Dermis microvascular lymphatic vessel endothelial cell (primary cell): ENCODE data around the gene PIK3R1. TPM values are rescaled to one million over a fixed set of nuclear protein-coding genes. Genes with fewer than 3 reads are reported as not detected.

Source experiments
- DNase-seq, 2 donors: peaks; one replicate each; pipeline versions ENCODE4 v3.0.0 to v3.0.0-alpha.2; 2010; ENCODE audit warnings: low read depth in 2 of 2
- total RNA-seq: library from RNA; depleted of rRNA; stranded (reverse); fragments of >200 nt; gene quantifications from 2 replicates; pipeline ENCODE4 v1.2.1, GENCODE V29; 2014

PIK3R1 gene
- total RNA-seq, 1 donor from 2014 or later: 26.1 TPM

DNA sequence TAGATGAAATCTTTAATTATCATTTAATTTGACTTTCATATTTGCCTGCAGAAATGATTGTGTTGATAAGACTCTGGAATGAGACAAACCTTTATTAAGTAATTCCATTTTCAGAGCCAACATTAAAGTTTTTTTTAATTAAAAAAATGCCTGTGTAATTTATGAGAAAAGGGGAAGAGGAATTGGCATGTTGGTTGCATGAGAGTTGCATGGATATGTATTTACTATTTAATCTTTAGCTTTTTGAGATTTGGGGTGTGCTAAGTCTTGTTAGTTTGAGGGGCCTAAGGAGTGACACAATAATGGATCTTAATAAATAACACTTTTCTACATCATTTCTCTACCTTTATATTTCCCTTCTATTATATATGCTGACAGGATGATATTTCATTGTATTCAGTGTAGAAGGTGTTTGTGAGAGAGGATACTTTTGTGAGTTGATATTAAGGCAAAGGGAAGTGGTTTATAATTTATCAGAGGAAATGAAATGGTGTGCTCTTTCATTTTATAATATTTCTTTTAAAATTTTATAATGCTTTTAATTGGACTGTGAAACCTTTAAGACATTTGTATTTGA is 54.9 kb downstream of the PIK3R1 start:
- DNase-seq: no peak

DNA sequence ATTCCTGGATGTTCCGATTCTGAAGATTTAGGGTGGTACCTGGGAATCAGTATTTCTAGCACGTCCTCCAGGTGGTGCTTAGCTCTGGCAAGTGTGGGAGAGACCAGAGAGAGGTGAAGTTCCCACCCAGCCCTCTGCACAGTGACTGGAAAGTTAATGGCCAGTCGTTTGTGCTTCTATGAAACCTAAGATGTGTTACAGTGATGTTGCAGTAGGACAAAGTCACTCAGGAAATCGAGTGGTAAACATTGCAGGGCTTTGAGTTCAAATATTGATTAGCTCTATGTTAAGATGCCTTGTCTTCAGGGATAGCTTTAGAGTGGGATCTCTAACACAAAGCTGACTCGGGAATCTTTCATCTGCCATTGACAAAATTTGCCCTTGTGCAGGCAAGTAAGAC is 55.6 kb downstream of the PIK3R1 start:
- DNase-seq: no peak

DNA sequence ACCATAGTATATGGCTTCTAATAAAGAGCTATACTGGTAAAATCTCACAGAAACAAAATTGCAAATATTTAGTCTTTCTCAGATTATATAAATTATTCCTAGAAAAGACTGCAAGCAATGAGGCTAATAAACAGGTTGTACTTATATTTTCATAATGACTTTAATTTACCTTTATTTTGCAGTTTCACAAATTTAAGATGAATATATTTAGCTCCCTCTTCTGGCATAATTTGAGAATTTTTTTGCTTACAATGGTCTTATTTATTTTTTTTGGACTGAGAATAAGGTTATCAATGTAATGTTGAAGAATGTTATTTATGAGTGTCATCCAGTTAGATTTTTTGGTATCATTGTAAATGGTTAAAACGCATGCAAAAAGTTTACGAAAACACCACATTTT is 56.7 kb downstream of the PIK3R1 start:
- peak in 1 of 2 donors; percentile 23 for DNase-seq

DNA sequence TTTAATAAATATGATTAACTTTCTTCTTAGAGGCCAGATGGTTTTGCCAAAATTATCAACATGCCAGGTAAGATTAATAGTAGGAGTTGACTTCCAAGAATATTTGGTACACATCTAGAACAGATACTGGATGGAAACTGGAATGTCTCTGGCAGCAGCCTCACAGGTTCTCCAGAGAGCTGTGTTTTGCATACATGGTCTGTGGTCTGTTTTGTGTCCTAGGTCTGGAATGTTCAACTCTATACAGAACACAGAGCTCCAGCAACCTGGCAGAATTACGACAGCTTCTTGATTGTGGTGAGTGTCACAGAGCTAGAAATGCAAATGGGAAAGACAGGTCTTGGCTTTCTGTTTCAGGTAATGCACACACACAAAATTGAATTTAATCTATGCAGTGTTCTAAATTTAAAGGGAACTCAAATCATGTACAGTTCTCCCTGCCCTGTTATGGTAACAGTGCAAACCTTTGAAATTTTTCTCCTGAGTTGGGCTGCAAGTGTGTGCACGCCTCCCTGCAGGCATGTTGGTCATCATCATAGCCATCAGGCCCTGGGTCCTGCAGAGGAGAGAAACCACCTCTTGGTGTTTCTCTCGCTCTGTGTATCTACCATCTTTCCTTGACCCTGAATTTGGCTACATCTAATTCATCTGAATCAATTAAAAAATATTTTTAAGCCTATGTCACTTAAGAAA is 58.3 kb downstream of the PIK3R1 start:
- no peak for DNase-seq

DNA sequence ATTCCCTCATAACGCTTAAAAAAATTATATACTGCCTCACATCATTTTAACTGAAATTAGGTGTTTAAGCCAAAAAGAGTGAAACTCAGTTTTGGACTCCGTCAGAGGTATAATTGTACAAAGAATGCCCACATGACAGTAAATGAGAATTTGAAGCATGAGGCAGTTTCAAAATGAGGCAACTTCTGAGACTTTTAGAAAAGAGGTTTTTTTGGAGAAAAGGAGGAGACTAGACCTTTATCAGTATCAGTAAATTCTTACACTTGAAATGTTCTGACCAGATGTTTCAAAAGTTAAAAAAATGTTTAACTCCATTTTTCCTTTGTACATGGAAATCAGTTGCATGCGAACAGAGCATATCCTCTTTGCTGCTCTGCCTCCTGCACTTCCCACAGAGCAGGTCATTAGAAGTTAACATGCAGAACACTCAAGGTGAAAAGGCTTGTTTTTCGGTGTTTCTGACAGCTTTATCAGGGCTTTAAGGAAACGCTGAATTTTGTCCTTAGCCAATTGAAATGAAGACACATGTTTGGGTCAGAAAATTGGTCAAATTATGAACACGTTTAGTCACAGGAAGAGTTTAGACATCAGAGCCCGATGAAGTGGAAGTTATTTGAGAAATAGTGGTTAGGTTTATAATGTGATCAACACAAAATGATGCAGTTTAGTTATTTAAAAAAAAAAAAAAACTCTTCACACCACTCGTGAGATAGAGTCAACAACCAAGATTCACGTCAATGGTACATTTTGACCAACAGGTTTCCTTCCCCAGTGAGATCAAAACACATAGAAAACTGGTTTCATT is 59.5 kb downstream of the PIK3R1 start:
- no peak for DNase-seq

DNA sequence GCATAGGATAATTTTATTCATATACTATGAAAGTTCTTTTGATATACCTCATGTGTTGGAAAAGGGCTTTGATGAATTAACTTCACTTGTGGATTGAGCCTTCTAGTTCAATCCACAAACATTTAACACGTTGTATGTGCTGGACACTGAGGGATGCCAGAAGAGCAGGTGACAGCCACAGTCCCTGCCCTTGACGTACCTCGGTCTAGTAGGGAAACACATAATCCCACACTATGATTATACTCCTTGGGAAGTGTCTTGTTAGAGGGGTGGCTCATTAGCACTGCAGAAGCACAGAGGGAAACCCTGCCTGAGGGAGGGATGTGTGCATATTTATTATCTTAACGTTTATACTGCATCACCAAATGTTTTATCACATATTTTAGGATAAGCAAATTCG is 61.2 kb downstream of the PIK3R1 start:
- no peak for DNase-seq

DNA sequence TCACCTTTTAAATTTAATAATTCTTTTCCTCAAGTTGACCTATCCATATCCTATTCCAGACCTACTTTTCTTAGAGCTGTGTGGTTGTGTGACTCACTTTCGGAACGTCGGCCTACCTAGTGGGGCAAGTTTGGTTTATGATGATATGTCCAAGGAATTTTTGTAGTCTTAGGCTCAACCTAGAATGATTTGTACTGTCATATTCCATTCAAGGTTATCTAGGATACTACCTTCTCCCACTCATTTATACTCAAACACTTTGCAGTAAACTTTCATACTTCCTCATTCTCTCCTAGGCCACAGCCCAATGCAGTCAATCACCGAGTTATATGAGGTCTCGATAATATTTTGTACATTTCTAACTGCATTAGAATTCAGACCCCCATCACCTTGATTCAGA is 61.9 kb downstream of the PIK3R1 start:
- no peak for DNase-seq

DNA sequence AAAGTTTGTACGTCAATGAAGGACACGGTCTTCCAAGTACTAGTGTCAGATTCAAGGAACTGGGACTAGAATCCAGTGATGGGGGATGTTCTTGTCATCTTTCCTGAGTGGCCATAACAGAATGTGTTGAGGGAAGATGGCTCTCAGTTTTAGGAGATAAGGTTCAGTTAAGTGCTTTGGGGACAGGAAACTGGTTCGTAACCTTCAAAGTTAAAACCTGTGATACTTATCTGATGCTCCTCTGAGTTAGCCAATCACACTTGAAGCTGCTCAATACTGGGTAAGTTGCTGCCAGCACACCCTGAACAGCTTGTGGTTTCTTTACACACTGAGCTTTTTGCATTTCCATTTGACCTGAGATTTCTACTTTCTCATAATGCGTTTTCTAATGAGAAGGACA is 64.4 kb downstream of the PIK3R1 start:
- DNase-seq: no peak

DNA sequence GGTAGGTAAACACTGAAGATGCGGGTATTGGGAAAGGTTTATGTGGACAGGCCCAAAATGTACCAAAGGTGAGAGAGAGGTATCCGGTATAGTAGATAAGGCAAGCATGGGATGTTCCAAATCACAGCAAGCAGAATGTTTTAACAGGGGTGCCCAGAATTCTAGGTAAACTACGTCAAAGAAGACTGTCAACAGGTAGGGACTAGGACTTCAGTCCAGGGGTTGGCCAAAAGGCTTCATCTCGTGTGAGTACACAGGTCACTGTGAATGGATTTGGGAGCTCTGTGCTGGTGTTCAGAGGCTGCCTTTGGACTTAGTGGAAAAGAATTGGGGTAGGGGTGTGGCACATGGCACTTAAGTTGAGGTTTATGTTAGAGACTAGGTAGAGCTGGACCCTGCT is 66.4 kb downstream of the PIK3R1 start:
- DNase-seq: no peak

DNA sequence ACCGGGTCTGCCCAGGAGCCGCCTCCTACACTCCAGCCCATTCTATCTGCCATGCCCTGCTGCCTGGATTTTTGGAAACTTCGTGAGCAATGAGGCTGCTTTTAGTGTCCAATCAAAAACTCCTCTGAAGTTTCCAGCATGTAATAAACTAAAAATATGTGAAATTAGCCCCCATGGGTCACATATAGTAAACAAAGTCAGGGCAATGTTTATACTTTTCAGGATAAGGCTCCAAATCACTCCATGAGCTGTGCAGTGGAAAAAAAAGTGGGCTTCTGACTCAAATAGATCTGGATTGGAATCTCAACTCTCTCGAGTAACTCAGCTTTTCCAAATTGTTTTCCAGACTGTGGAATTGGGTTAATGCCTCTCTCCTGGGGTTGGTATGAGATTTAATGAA is 68.2 kb downstream of the PIK3R1 start:
- DNase-seq: no peak

DNA sequence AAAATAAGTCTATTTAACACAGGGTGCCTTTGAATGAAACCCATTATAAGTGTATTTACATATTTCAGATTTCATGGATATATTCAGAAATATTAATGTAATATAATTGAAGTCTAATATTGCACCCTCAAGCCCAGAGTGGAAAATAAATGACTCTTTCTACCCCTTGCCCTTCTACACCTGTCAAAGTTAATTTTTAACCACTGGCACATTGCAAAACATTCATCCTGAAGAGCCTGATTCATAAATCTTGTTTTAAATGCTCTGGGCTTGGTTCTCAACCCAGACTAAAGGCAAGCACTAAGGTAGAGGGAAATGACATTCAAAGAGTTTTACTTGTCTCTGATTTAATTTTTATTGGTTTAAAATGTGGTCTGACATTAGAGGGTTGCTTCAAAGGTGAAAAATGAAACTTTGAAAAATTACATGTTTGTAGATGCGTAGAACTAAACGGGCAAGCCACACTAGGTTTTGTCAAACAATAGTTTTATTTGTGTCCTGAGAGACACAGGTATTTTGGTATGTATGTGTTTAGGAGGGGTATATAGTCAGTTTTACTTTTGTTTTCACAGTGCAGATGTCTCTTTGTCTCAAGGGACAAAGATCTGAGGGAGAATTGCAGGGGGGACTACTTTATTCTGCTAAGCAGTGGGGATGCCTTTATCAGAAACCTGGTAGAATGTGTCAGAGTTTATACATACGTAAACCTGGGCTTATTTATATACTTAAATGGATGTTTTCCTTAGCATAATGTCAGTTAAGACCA is 69.7 kb downstream of the PIK3R1 start:
- DNase-seq: no peak

DNA sequence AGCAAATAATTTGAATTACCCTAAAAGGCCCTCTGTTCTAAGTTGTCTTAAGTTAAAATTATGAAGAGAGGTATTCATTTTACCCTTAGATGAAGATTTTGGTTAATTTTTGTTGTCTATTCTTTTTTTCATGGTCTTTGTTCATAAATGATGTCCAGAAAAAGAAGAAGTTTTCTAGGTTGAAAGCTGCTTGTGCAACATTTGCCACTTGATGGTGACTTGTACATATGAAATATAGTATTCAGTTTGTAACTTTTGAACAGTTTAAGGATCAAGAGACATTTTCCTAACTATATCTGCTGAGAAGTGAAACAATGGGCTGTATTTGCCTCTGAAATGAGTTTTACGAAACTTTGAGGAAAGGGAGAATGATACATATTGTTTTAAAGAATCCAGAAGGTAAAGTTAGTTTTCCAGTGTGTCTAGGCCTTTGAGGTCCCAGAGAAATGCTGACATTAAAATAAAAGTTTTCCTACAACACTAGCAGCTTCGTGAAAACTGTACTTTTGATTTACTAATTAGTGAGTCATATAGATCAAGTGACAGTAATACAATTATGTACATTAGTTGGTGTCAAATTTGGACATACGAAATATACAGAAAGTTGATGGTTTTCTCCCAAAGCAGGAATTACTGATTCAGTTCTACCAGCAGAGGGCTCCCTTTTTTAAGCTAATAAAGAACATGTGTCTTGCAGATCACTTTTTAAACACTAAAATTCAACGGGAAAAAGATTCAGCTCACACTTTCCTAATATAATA is 70.5 kb downstream of the PIK3R1 start:
- peak in 1 of 2 donors; percentile 63 for DNase-seq

DNA sequence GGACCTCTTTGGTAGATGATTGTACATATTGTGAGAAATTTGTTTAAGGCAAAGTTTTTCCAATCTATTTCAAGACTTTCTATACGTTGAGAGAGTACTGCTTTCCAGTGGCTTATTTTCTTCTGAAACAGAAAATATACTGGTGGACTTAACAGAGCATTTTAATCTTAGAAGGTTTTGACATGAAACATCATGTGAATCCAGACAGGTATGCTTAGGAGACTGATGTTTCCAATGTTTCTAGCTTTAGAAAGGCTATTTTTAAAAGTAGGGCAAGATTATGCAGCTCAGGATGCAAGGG is 71.0 kb downstream of the PIK3R1 start:
- DNase-seq: no peak

DNA sequence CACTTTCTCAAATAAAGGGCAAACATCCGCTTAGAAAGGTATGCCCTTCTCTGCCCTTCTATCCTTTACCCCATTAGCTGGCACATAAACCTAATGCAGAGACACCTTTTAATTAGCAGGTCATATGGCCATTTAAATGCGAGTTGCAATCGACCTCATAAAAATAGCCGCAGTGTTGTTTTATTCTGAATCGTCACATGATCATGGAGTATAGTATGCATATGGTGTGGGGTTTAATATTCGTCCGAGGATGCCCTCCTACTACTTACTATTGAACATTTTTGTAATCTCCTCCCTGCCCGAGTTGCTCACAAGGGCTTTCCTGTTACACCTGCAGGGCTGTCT is 72.0 kb downstream of the PIK3R1 start:
- DNase-seq: no peak

DNA sequence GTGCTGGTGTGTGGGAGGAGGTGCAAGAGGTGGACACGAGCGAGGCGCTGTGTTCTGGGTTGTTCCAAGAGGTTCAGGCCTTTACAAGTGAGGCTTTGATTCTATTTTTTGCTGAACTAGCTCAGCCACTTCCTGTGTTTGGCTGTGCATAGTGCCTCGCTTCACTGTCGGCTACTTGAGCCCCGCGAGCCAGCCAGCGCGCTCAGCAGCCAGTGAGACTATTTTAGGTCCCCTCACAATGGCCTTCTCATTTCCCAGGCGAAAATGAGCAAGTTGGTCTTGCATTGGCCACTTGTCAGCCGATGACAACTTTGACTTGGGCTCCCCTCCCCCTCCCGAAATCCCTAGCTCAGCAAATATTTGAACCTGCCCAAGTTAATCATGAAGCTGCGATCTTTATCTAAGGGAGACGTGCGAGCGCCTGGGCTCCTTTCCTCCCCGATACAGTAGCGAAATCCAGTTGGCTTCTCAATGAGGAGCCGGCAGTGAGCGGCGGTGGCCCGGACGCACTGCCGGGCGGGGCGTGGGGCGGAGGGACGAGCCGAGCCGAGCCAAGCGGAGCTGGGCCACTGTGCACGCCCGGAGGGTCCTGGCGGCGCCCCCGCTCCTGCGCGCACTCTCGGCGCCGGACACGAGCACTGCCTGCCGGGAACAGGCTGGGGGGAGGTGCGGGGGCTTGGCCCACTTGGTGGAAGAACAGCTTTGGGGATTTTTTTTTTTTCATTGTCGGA is 72.6 kb downstream of the PIK3R1 start:
- peak in 1 of 2 donors; percentile 62 for DNase-seq

DNA sequence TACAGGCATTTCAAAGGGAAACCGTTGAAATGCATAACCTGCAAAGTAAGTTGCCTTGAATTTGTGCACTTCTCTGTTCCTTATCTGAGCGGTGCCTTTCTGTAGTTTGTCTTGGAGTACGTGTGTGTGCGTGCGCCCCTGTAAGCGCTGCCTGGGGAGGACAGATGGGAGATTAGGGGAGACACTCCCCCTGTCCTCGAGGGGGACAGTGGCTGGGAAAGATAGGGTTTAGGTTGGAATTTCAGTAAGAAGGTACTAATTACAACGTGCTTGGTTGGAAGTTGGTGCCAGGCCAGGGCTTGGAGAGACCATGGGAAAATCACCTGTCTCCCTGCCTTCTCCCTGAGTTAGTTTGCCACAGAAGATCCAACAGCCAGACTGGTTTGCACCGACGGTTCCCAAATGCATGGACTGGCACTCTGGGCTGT is 73.2 kb downstream of the PIK3R1 start:
- DNase-seq: no peak

DNA sequence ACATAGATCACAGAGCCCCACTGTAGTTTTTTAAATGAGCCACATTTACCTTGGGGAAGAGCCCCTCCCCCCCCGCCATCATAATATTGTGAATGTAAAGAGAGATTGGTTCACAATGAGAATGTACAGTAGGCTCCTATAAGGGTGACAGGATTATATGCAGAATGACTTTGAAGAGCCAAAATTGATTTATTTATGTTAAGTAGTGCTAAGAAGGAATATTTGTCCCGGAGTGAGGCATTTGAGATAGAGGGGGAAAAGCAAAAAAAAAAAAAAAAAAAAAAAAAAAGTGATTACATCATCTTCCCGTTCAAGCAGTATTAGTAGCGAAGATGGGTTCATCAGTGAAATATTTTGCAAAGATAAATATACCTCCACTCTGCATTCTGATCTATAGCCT is 73.9 kb downstream of the PIK3R1 start:
- no peak for DNase-seq

DNA sequence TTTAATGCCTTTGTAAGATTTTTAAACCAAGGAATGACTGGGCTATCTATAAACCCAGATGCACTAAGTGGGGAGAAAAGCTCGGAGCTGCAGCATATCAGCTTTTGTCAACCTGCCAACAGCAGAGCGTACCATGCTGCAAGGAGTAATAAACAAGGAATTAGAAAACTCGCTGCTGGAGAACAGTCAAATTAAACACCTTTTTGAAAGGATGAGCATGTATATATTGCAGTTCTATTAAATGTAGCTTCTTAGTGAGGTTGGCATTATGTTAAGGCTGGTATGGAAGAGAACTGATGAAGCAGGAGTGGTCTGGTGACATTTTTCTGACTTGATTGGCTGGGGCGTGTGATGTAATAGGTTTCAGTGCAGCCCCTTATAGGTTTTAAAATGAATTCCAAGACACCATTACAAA is 74.7 kb downstream of the PIK3R1 start:
- no peak for DNase-seq

DNA sequence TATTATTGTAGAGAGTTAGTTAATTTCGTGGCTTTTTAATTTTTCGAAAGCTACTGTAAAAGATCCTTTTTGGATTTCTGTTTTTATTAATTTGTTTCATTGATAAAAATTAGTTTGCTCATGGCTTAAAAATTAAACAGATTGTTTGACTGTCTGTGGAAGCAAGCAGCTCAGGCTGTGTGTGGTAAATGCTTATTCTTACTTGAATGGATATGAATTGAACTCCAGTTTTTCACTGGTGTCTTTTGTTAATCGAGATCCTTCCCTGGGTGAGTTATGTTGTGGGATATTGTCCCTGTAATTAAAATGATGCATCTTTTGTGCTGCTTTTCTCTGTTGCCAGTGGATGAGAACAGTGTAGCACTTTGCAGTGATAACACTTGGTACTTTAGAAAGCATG is 75.3 kb downstream of the PIK3R1 start:
- no peak for DNase-seq

DNA sequence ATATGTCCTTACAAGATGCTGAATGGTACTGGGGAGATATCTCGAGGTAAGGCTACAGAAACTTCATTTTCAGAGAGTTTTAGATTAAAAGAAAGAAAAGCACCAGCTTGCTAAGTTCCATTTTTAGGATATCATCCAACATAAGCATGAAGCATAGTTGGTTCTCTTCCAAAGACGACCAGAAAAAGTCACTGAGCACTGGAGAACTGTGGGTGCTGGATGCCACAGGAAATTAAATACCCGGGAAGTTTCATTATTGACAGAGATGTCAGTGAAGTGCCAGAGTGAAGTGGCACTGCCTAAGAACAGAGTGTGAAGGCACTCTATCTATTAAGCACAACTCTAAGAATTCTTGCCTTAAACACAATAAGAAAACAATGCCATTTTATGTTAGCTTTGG is 76.8 kb downstream of the PIK3R1 start:
- DNase-seq: no peak

DNA sequence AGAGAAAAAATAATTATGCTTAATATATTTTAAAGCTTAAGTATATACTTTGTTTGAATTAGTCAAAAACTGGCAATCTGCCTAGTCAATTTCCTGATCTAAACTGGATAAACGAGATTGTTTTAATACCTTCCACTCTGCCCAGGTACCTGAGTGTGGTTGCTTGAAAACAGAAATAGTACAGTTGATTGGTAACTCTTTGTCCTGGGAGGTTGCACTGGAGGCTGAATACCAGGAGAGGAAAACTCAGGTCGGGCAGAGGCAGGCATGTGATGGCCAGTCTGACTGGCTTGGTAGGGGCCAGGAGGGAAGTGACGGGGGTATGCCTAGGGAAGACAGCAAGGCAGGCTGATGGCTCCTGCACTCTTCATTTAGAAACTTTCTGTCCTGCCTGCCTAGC is 80.2 kb downstream of the PIK3R1 start:
- no peak for DNase-seq
